Measurements from ENCODE around the gene CDV3.

Gene CDV3

DNA sequence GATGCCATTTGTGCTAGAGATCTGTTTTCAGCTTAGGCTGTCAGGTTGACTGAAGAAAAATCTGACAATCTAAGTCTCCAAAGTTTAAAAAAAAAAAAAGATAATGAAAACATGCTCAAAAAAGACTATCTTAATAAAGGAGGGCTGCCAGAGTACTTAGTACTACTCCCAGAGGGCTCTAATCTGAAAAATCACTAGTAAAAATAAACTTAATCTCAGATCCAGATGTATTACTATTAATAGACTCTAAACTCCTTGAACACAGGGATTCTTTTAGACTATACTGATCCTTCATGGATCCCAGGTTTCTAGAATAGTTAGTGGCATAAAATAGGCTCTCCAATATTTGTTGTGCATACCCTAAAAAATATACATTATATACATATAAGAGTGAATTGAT, 54.3 kb downstream of the CDV3 start:
- no peak overlapping the region for H3K4me3 ChIP-seq (ENCODE audit: low read depth, low read length)
- TF ChIP-seq, protein P1, sequence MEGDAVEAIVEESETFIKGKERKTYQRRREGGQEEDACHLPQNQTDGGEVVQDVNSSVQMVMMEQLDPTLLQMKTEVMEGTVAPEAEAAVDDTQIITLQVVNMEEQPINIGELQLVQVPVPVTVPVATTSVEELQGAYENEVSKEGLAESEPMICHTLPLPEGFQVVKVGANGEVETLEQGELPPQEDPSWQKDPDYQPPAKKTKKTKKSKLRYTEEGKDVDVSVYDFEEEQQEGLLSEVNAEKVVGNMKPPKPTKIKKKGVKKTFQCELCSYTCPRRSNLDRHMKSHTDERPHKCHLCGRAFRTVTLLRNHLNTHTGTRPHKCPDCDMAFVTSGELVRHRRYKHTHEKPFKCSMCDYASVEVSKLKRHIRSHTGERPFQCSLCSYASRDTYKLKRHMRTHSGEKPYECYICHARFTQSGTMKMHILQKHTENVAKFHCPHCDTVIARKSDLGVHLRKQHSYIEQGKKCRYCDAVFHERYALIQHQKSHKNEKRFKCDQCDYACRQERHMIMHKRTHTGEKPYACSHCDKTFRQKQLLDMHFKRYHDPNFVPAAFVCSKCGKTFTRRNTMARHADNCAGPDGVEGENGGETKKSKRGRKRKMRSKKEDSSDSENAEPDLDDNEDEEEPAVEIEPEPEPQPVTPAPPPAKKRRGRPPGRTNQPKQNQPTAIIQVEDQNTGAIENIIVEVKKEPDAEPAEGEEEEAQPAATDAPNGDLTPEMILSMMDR (IDR thresholded peaks at IDR 0.05; ENCODE audit: low read depth, low read length, missing control alignments), result no peak
- no peak for DNase-seq (ENCODE audit: low read depth)

DNA sequence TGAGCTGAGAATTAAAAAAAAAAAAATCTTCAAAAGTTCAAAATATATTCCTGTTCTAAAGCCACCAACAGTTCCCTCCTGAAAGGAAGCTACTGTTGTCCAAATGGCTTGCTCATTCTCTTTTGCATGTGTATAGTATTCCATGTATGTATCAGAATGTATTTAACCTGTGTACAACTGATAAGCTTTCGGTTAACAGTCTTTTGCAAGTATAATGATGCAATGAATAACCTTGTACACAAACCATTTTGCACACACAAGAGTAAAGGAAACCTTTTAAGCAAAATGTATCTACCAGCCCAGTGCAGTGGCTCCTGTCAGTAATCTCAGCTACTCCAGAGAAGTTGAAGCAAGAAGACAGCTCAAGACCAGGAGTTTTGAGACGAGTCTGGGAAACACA, 55.7 kb downstream of the CDV3 start:
- H3K4me3 ChIP-seq (ENCODE audit: low read depth, low read length), result no peak overlapping the region
- TF ChIP-seq, protein P1 (IDR thresholded peaks at IDR 0.05; ENCODE audit: low read depth, low read length, missing control alignments), result no peak
- no peak for DNase-seq (ENCODE audit: low read depth)

DNA sequence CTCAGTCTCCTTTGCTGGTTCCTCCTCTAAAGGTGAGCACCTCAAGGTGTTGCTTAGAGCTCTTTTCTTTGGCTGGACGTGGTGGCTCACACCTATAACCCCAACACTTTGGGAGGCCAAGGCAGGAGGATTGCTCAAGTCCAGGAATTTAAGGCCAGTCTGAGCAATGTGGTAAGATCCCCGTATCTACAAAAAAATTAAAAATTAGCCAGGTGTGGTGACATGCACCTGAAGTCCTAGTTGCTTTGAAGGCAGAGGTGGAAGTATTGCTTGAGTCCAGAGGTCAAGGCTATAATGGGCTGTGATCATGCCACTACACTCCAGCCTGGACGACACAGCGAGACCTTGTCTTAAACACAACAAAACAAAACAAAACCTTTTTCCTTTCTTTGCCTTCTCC, 60.0 kb downstream of the CDV3 start:
- no peak for DNase-seq (ENCODE audit: low read depth)
- TF ChIP-seq, protein P1 (IDR thresholded peaks at IDR 0.05; ENCODE audit: low read depth, low read length, missing control alignments), result no peak
- no peak overlapping the region for H3K4me3 ChIP-seq (ENCODE audit: low read depth, low read length)

All from GM12864 (cell line).